ENCODE results near the gene SNAPC3.

SNAPC3 gene

GRCh38 chr9:15392363-15392762 is 30.3 kb upstream of the SNAPC3 start:
- H3K18ac ChIP-seq (ENCODE audit: low read depth in 1 of 2, low read length in 2 of 2): no peak overlapping the region
- no peak overlapping the region for H3K4me3 ChIP-seq (ENCODE audit: insufficient read depth in 1 of 2, low read depth in 1 of 2, low read length in 2 of 2)
- no peak overlapping the region for H4K8ac ChIP-seq (ENCODE audit: low read length)
- H3K79me1 ChIP-seq (replicated peaks; ENCODE audit: low read length, poor library complexity, severe bottlenecking): no peaks in the 10 kb centered on the region
- H3K27ac ChIP-seq (ENCODE audit: low read length, poor library complexity, severe bottlenecking): no peak overlapping the region
- WGBS: 93% methylated on average over 5 of the region's 5 CpGs
- no peak overlapping the region for H2BK5ac ChIP-seq (ENCODE audit: low read depth, low read length, poor library complexity, severe bottlenecking)
- no peak overlapping the region for H2BK15ac ChIP-seq (ENCODE audit: low read depth, poor library complexity, severe bottlenecking)
- no peak overlapping the region for H2BK120ac ChIP-seq (ENCODE audit: low read depth, low read length)
- no peak overlapping the region for H2AFZ ChIP-seq (ENCODE audit: low read depth, low read length)
- no peak overlapping the region for H3K14ac ChIP-seq (ENCODE audit: low read length in 2 of 2)
- H3K4me2 ChIP-seq (ENCODE audit: low read length, poor library complexity, severe bottlenecking): no peak overlapping the region
- H3K36me3 ChIP-seq (ENCODE audit: control insufficient read depth in 1 of 2, insufficient read depth in 2 of 2, low read depth in 1 of 2, low read length in 2 of 2): no peaks in the 10 kb centered on the region
- no peak overlapping the region for H2BK12ac ChIP-seq (ENCODE audit: low read length in 2 of 2)
- DNase-seq: no peak
- no peak overlapping the region for H2AK5ac ChIP-seq (ENCODE audit: low read length, severe bottlenecking)
- H3K9ac ChIP-seq (ENCODE audit: low read length): no peak overlapping the region
- H4K91ac ChIP-seq (ENCODE audit: low read length): no peak overlapping the region
- no peak overlapping the region for H3K23ac ChIP-seq (ENCODE audit: low read length in 2 of 2)
- H3K27me3 ChIP-seq (ENCODE audit: control insufficient read depth in 1 of 2, insufficient read depth in 1 of 2, low read length in 2 of 2): no peaks in the 10 kb centered on the region
- no peak overlapping the region for H3K4ac ChIP-seq (ENCODE audit: low read depth in 1 of 2, low read length in 2 of 2)
- no peaks in the 10 kb centered on the region for H3K9me3 ChIP-seq (ENCODE audit: control insufficient read depth, low read length)
- H3K4me1 ChIP-seq (ENCODE audit: control insufficient read depth, insufficient read depth, low read depth, low read length): peaks cover 3% of the 10 kb centered on the region

GRCh38 chr9:15400281-15400941 is 22.3 kb upstream of the SNAPC3 start:
- Histone ChIP-seq H2BK120ac (ENCODE audit: low read depth, low read length) (no peak overlapping the region), H3K23ac (ENCODE audit: low read length in 2 of 2) (no peak overlapping the region), H2AFZ (ENCODE audit: low read depth, low read length) (no peak overlapping the region), H2BK5ac (ENCODE audit: low read depth, low read length, poor library complexity, severe bottlenecking) (peak overlapping the region; percentile 67), H3K9ac (ENCODE audit: low read length) (no peak overlapping the region), H2AK5ac (ENCODE audit: low read length, severe bottlenecking) (peak overlapping the region; percentile 69), H3K9me3 (ENCODE audit: control insufficient read depth, low read length) (no peaks in the 10 kb centered on the region), H3K4me3 (ENCODE audit: insufficient read depth in 1 of 2, low read depth in 1 of 2, low read length in 2 of 2) (no peak overlapping the region), H3K79me1 (replicated peaks; ENCODE audit: low read length, poor library complexity, severe bottlenecking) (no peaks in the 10 kb centered on the region), H3K27me3 (ENCODE audit: control insufficient read depth in 1 of 2, insufficient read depth in 1 of 2, low read length in 2 of 2) (peaks cover 0 to 3% of the 10 kb centered on the region in 2 experiments), H3K4me1 (ENCODE audit: control insufficient read depth, insufficient read depth, low read depth, low read length) (peaks cover 3% of the 10 kb centered on the region), H2BK15ac (ENCODE audit: low read depth, poor library complexity, severe bottlenecking) (no peak overlapping the region), H4K91ac (ENCODE audit: low read length) (no peak overlapping the region), H3K18ac (ENCODE audit: low read depth in 1 of 2, low read length in 2 of 2) (no peak overlapping the region), H2BK12ac (ENCODE audit: low read length in 2 of 2) (no peak overlapping the region), H4K8ac (ENCODE audit: low read length) (no peak overlapping the region), H3K14ac (ENCODE audit: low read length in 2 of 2) (no peak overlapping the region), H3K27ac (ENCODE audit: low read length, poor library complexity, severe bottlenecking) (peak overlapping the region; percentile 89), H3K4me2 (ENCODE audit: low read length, poor library complexity, severe bottlenecking) (no peak overlapping the region), H3K4ac (ENCODE audit: low read depth in 1 of 2, low read length in 2 of 2) (no peak overlapping the region), H3K36me3 (ENCODE audit: control insufficient read depth in 1 of 2, insufficient read depth in 2 of 2, low read depth in 1 of 2, low read length in 2 of 2) (no peaks in the 10 kb centered on the region)
- DNase-seq: peak; percentile 65
- 65% methylated on average over 3 of the region's 5 CpGs for WGBS

GRCh38 chr9:15401266-15401665 is 21.4 kb upstream of the SNAPC3 start:
- H3K23ac ChIP-seq (ENCODE audit: low read length in 2 of 2): no peak overlapping the region
- H3K9me3 ChIP-seq (ENCODE audit: control insufficient read depth, low read length): no peaks in the 10 kb centered on the region
- H3K27ac ChIP-seq (ENCODE audit: low read length, poor library complexity, severe bottlenecking): peak overlapping the region; percentile 89
- no peak overlapping the region for H3K4me3 ChIP-seq (ENCODE audit: insufficient read depth in 1 of 2, low read depth in 1 of 2, low read length in 2 of 2)
- H3K4me1 ChIP-seq (ENCODE audit: control insufficient read depth, insufficient read depth, low read depth, low read length): peaks cover 3% of the 10 kb centered on the region
- no peak overlapping the region for H3K18ac ChIP-seq (ENCODE audit: low read depth in 1 of 2, low read length in 2 of 2)
- no peak overlapping the region for H2BK15ac ChIP-seq (ENCODE audit: low read depth, poor library complexity, severe bottlenecking)
- H3K4ac ChIP-seq (ENCODE audit: low read depth in 1 of 2, low read length in 2 of 2): no peak overlapping the region
- peaks cover 0 to 3% of the 10 kb centered on the region in 2 experiments for H3K27me3 ChIP-seq (ENCODE audit: control insufficient read depth in 1 of 2, insufficient read depth in 1 of 2, low read length in 2 of 2)
- peak overlapping the region; percentile 38 for H3K4me2 ChIP-seq (ENCODE audit: low read length, poor library complexity, severe bottlenecking)
- peak overlapping the region; percentile 35 for H2BK5ac ChIP-seq (ENCODE audit: low read depth, low read length, poor library complexity, severe bottlenecking)
- no peak overlapping the region for H3K9ac ChIP-seq (ENCODE audit: low read length)
- WGBS: 76% methylated on average over 8 of the region's 8 CpGs
- H2BK12ac ChIP-seq (ENCODE audit: low read length in 2 of 2): no peak overlapping the region
- H4K8ac ChIP-seq (ENCODE audit: low read length): no peak overlapping the region
- H3K36me3 ChIP-seq (ENCODE audit: control insufficient read depth in 1 of 2, insufficient read depth in 2 of 2, low read depth in 1 of 2, low read length in 2 of 2): no peaks in the 10 kb centered on the region
- no peak overlapping the region for H3K14ac ChIP-seq (ENCODE audit: low read length in 2 of 2)
- H3K79me1 ChIP-seq (replicated peaks; ENCODE audit: low read length, poor library complexity, severe bottlenecking): no peaks in the 10 kb centered on the region
- no peak overlapping the region for H2AFZ ChIP-seq (ENCODE audit: low read depth, low read length)
- H2AK5ac ChIP-seq (ENCODE audit: low read length, severe bottlenecking): no peak overlapping the region
- DNase-seq: peak; percentile 72
- H2BK120ac ChIP-seq (ENCODE audit: low read depth, low read length): no peak overlapping the region
- H4K91ac ChIP-seq (ENCODE audit: low read length): no peak overlapping the region

GRCh38 chr9:15403155-15403554 is 19.5 kb upstream of the SNAPC3 start:
- Histone ChIP-seq H3K18ac (ENCODE audit: low read depth in 1 of 2, low read length in 2 of 2) (no peak overlapping the region), H3K4me2 (ENCODE audit: low read length, poor library complexity, severe bottlenecking) (no peak overlapping the region), H2BK12ac (ENCODE audit: low read length in 2 of 2) (no peak overlapping the region), H2BK15ac (ENCODE audit: low read depth, poor library complexity, severe bottlenecking) (no peak overlapping the region), H2AFZ (ENCODE audit: low read depth, low read length) (peak overlapping the region; percentile 4), H2BK120ac (ENCODE audit: low read depth, low read length) (no peak overlapping the region), H3K36me3 (ENCODE audit: control insufficient read depth in 1 of 2, insufficient read depth in 2 of 2, low read depth in 1 of 2, low read length in 2 of 2) (no peaks in the 10 kb centered on the region), H4K8ac (ENCODE audit: low read length) (no peak overlapping the region), H3K27ac (ENCODE audit: low read length, poor library complexity, severe bottlenecking) (no peak overlapping the region), H4K91ac (ENCODE audit: low read length) (no peak overlapping the region), H3K4ac (ENCODE audit: low read depth in 1 of 2, low read length in 2 of 2) (no peak overlapping the region), H3K4me3 (ENCODE audit: insufficient read depth in 1 of 2, low read depth in 1 of 2, low read length in 2 of 2) (no peak overlapping the region), H3K9me3 (ENCODE audit: control insufficient read depth, low read length) (no peaks in the 10 kb centered on the region), H3K9ac (ENCODE audit: low read length) (no peak overlapping the region), H2BK5ac (ENCODE audit: low read depth, low read length, poor library complexity, severe bottlenecking) (no peak overlapping the region), H3K4me1 (ENCODE audit: control insufficient read depth, insufficient read depth, low read depth, low read length) (peaks cover 3% of the 10 kb centered on the region), H3K23ac (ENCODE audit: low read length in 2 of 2) (no peak overlapping the region), H3K14ac (ENCODE audit: low read length in 2 of 2) (no peak overlapping the region), H2AK5ac (ENCODE audit: low read length, severe bottlenecking) (peak overlapping the region; percentile 89), H3K27me3 (ENCODE audit: control insufficient read depth in 1 of 2, insufficient read depth in 1 of 2, low read length in 2 of 2) (peaks cover 0 to 3% of the 10 kb centered on the region in 2 experiments), H3K79me1 (replicated peaks; ENCODE audit: low read length, poor library complexity, severe bottlenecking) (no peaks in the 10 kb centered on the region)
- DNase-seq: no peak
- 75% methylated on average over 1 of the region's 4 CpGs for WGBS

All from mesenchymal stem cell (in vitro differentiated cells and primary cell).